CD4-positive, alpha-beta T cell treated with Interleukin-4 for 4 hours (primary cell): ENCODE data around the gene MNT.

Source experiments
- DNase-seq: peaks from one replicate; pipeline ENCODE4 v3.0.0-alpha.2; 2020

The MNT gene

GRCh38 chr17:2380226-2380922 is 20.5 kb downstream of the MNT start:
- DNase-seq = no peak

GRCh38 chr17:2379489-2380225 is 21.2 kb downstream of the MNT start:
- DNase-seq = no peak

GRCh38 chr17:2378905-2379304 is 22.0 kb downstream of the MNT start:
- no peak for DNase-seq

GRCh38 chr17:2377659-2378058 is 23.2 kb downstream of the MNT start:
- no peak for DNase-seq

- no peak for DNase-seq
Observed at GRCh38 chr17:2376107-2376506, 24.8 kb downstream of the MNT start.

- DNase-seq = no peak
Observed at GRCh38 chr17:2375406-2375805, 25.5 kb downstream of the MNT start.

GRCh38 chr17:2374549-2375285 is 26.1 kb downstream of the MNT start:
- DNase-seq = no peak

- no peak for DNase-seq
Observed at GRCh38 chr17:2373179-2373578, 27.7 kb downstream of the MNT start.

- no peak for DNase-seq
Observed at GRCh38 chr17:2372681-2373080, 28.2 kb downstream of the MNT start.

- no peak for DNase-seq
Observed at GRCh38 chr17:2372180-2372579, 28.7 kb downstream of the MNT start.

GRCh38 chr17:2371183-2372130 is 29.4 kb downstream of the MNT start:
- no peak for DNase-seq

GRCh38 chr17:2370211-2370589 is 30.7 kb downstream of the MNT start:
- DNase-seq = no peak

GRCh38 chr17:2369551-2370210 is 31.2 kb downstream of the MNT start:
- DNase-seq = no peak

GRCh38 chr17:2369039-2369438 is 31.8 kb downstream of the MNT start:
- no peak for DNase-seq

- no peak for DNase-seq
Observed at GRCh38 chr17:2368359-2368758, 32.5 kb downstream of the MNT start.

GRCh38 chr17:2366747-2367494 is 33.9 kb downstream of the MNT start:
- no peak for DNase-seq

GRCh38 chr17:2365132-2365531 is 35.7 kb downstream of the MNT start:
- DNase-seq = no peak

GRCh38 chr17:2364763-2365116 is 36.1 kb downstream of the MNT start:
- DNase-seq = no peak

GRCh38 chr17:2363851-2364762 is 36.8 kb downstream of the MNT start:
- DNase-seq = no peak

- no peak for DNase-seq
Observed at GRCh38 chr17:2363318-2363717, 37.5 kb downstream of the MNT start.
